Measurements from ENCODE around the gene LPCAT1.

The LPCAT1 gene

GRCh38 chr5:1499851-1500250 is 23.9 kb downstream of the LPCAT1 start:
- TF ChIP-seq ZFX (IDR thresholded peaks at IDR 0.05; ENCODE audit: borderline replicate concordance) (no peak), CTCF (IDR thresholded peaks at IDR 0.05) (no peak)
- no peak overlapping the region for H3K27ac ChIP-seq

- no peak for TF ChIP-seq CTCF (IDR thresholded peaks at IDR 0.05)
- H3K27ac ChIP-seq: no peak overlapping the region
These were observed 24.9 kb downstream of the LPCAT1 start for GRCh38 chr5:1498623-1499416.

GRCh38 chr5:1497795-1498622 is 25.8 kb downstream of the LPCAT1 start:
- no peak overlapping the region for H3K27ac ChIP-seq
- TF ChIP-seq CTCF (IDR thresholded peaks at IDR 0.05) (no peak), ZFX (IDR thresholded peaks at IDR 0.05; ENCODE audit: borderline replicate concordance) (no peak)

- no peak overlapping the region for H3K27ac ChIP-seq
These were observed 26.4 kb downstream of the LPCAT1 start for GRCh38 chr5:1497242-1497777.

DNA sequence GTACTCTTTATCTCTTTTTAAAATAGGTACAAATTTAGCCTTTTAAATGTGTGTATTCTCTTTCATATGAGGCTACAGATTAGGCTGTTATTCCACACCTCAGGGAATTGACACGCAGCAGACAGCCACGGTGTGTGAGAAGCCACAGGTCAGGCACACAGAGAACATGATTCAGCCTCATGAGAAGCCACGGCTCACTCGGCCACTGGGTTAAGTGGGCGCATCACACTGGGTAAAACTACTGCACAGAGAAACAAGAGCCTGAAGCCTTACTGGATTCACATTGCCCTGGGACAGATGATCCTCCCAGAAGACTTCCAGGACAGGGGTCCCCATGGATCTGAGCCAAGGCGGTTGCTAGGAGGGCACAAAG is 28.2 kb downstream of the LPCAT1 start:
- TF ChIP-seq ZFX (IDR thresholded peaks at IDR 0.05; ENCODE audit: borderline replicate concordance): no peak
- TF ChIP-seq CTCF (IDR thresholded peaks at IDR 0.05): no peak
- no peak overlapping the region for H3K27ac ChIP-seq

More at GRCh38 chr5:1497242-1497777, 26.4 kb downstream of the LPCAT1 start:
- no peak for TF ChIP-seq ZFX (IDR thresholded peaks at IDR 0.05; ENCODE audit: borderline replicate concordance)
- no peak for TF ChIP-seq CTCF (IDR thresholded peaks at IDR 0.05)

DNA sequence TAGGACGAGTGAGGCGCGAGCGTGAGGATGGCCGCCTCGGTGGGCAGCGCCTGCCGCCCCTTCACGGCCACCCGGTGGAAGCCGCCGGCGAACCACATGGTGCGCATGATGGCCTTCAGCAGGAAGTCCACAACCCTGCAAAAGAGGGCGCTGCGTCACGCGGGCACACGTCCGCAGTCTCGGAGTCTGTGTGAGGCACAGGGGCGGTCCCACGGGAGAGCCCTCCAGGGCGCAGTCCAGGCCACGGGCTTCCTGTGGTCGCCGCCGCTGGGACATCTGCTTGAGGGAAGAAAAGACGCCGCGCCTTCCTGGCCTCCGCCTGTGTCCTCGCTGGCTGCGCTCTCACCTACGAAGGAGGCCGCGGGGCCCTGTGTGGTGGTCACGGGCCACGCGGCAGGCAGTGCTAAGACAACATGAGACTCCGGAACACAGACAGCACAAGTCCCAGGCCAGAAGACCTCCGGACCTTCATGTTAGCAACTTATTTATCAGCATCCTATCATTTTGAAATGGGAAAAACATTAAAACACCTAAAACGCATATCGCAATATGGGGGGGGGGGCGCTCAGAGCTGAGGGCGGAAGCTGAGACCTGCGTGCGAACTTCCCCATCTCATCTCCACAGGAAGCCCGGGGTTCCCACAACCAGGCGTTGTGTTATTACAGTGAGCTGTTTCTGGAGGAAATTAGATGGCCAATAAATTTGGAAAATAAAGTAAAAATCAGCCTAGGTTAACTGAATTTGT is 28.8 kb downstream of the LPCAT1 start:
- no peak overlapping the region for H3K27ac ChIP-seq
- TF ChIP-seq ZFX (IDR thresholded peaks at IDR 0.05; ENCODE audit: borderline replicate concordance) (no peak), CTCF (IDR thresholded peaks at IDR 0.05) (no peak)

All from 22Rv1 (cell line).